ENCODE data around the gene TRIM71.

GRCh38 chr3:32945136-32945535, 127.3 kb downstream of the TRIM71 start:
- TF ChIP-seq CTCF (IDR thresholded peaks at IDR 0.05 in 2 of 3, conservative IDR thresholded peaks at IDR 0.05 in 1 of 3; ENCODE audit: borderline replicate concordance in 1 of 3, insufficient read depth in 1 of 3, low read depth in 2 of 3, low read length in 2 of 3) (peak in 2 of 3 experiments; percentile 8 to 12; a peak in 1 of 6 replicates), POLR2AphosphoS5 (IDR thresholded peaks at IDR 0.05; ENCODE audit: low read depth, low read length) (no peak), EZH2phosphoT487 (IDR thresholded peaks at IDR 0.05; ENCODE audit: borderline replicate concordance) (no peak), SIN3A (IDR thresholded peaks at IDR 0.05; ENCODE audit: low read depth) (no peak), POLR2A (IDR thresholded peaks at IDR 0.05; ENCODE audit: borderline replicate concordance, extremely low read depth, insufficient read depth, insufficient read length) (no peak), MAX (IDR thresholded peaks at IDR 0.05) (no peak), SRF (IDR thresholded peaks at IDR 0.05; ENCODE audit: low read depth) (no peak), YY1 (IDR thresholded peaks at IDR 0.05; ENCODE audit: extremely low read depth, insufficient replicate concordance, low read depth, low read length) (no peak), CEBPB (IDR thresholded peaks at IDR 0.05; ENCODE audit: low read depth) (no peak), RAD21 (IDR thresholded peaks at IDR 0.05; ENCODE audit: low read depth) (peak; percentile 19; the same call in 1 of the 2 replicates)

Data from HCT116 (cell line).